SW480 (cell line): ENCODE data around the gene TCERG1L.
"Not testable (repeated sequence)": the region's sequence is repeated elsewhere in the genome, so short reads cannot be mapped to it uniquely, and the experiment has no call there.

Experiments
- DNase-seq: peaks from one replicate; pipeline ENCODE4 v3.0.0-alpha.2; 2016; ENCODE audit warnings: low spot score

Gene TCERG1L, protein sequence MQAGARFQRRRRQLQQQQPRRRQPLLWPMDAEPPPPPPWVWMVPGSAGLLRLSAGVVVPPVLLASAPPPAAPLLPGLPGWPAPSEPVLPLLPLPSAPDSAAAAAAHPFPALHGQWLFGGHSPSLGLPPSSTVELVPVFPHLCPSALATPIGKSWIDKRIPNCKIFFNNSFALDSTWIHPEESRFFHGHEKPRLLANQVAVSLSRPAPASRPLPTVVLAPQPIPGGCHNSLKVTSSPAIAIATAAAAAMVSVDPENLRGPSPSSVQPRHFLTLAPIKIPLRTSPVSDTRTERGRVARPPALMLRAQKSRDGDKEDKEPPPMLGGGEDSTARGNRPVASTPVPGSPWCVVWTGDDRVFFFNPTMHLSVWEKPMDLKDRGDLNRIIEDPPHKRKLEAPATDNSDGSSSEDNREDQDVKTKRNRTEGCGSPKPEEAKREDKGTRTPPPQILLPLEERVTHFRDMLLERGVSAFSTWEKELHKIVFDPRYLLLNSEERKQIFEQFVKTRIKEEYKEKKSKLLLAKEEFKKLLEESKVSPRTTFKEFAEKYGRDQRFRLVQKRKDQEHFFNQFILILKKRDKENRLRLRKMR

DNA sequence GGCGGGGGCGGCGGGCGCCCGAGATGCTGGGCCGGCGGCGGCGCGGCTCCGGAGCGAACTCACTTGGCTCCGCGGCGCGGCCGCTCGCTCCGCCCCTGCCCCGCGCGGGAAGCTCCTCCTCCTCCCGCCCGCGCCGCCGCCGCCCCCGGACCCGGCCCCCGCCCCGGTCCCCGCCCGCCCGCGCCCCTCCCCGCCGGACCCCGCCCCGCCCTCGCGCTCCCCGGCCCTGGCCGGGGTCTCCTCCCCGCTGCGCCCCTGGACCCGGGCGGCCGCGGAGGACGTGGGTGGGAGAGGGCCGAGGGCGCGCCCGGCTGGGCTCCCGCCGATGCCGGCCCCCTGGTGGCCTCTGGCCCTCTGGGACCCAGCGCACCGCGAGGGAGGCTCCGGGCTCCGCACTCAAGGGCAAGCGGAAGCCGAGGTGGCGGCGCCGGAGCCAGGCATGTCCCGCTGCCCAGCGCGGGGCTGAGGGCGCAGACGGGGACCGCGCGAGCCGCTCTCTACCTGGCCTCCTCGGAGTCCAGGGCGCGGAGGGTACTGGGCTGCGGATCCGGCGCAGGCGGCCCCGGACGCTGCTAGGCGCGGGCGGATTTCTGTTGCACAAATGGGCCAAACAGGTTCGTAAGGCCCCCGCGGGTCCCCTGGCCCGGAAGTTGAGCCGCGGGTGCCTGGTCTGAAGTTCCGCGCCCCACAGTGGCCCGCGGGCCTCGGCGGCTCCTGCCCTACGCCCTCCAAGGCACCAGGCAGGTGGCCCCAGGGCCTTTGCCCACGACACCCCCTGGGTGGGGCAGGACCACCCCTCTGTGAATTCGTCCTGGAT, at the start of gene TCERG1L:
Gene TCERG1L, minus strand, starts transcription at position 61 of the 817 bp plus-strand sequence. CDS start 86 bp downstream, outside the sequence.
- DNase-seq = no peak

DNA sequence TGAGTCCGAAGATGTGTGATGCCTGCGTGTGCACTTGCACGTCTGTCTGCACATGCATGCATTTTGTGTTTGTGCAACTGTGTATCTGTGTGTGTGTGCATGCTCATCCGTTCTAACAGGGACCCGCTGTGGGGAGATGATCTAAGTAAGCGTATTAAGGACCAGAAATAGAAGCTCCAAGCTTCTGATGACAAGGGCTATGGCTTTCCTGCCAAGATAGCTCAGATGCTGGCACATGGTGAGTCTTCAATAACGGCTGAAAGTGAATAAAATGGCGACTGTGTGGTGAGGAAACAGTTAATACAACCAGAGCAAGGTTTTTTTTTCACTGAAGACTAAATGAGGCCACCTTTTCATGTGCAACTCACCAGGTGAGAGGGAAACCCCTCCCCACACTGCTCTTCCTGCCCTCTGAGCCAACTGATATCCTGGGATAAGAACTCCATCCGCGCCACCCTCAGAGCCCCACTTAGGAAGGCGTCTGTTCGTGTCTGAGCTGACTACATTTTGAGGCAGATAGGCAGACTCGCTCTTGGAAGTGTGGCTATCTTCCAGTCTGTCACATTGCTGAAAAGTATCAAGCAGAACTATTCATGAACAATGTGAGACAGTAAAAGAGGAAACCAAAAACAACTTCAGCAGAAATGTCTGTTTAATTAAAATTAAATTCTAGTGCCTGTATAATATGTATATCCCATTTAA, 47.4 kb upstream of the TCERG1L start:
- DNase-seq = no peak

DNA sequence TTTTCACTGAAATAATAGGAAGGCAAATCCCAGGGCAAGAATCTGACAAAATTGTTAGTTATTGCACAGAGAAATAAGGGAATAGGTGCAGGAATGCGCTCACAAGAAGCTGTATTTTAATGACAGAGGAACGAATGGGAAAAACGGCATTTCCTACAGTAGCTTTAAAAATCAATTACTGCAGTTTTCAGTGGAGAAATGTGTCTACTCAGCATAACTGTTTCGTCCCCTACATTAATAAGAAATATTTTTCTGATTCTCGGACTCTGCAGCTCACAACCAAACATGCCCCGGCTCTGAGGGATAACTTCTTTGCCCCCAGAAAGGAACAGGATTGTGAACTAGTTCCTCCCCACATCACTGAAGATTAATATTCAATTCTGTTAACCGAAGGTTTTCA, 44.9 kb upstream of the TCERG1L start:
- no peak for DNase-seq

DNA sequence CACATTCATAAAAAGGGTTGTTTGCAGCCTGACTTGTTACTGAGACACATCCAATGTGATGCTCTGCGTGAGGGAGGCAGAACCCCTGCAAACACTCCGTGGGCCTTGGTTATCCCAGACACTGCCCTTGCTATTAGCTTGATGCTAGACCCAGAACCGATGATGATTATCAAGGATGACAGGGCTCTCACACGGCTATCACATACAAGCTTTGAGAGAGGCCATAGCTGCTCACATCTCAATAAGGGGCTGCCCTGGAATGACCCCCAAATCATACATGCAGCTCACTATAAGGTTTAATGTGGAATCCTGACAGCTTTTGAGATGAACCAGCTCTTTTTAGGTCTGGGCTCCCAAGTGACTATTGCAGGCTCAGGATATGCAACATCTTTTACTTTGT, 44.4 kb upstream of the TCERG1L start:
- DNase-seq = no peak

DNA sequence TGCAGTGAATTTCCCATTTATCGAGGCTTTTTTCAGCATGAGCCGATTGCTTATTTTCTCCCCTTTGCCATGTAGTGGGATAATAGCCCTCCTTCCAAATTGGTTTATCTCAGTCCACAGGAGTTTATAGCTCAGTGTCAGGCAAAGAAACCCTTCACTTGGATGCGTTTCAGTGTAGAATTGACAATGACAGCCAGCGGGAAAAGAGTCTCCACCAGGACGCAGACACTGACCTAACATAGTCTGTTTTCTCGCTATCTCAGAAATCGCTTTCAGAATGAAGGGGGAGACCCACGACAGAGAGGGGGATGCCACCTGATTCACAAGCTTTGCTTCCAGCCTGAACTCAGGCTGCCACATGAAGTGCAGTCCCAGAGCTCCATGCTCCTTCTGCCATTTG, 43.5 kb upstream of the TCERG1L start:
- DNase-seq = no peak

DNA sequence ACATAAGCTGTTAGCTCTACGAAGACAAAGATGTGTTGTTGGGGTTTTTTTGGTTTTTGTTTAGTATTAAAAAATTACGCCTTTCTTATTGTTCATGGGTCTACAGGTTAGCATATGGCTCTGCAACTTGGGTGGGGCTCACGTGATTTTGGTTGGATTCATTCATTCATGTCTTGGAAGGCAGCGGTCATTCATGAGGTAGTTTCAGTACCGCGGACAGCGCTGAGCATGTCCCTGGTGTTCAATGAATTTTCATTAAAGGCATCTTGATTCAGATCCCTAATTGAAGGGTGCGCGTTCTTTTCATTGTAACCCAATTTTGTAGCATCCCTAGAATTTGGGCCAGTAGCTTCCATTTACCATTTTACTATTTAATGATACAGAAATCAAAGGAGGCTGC, 42.9 kb upstream of the TCERG1L start:
- DNase-seq = no peak

DNA sequence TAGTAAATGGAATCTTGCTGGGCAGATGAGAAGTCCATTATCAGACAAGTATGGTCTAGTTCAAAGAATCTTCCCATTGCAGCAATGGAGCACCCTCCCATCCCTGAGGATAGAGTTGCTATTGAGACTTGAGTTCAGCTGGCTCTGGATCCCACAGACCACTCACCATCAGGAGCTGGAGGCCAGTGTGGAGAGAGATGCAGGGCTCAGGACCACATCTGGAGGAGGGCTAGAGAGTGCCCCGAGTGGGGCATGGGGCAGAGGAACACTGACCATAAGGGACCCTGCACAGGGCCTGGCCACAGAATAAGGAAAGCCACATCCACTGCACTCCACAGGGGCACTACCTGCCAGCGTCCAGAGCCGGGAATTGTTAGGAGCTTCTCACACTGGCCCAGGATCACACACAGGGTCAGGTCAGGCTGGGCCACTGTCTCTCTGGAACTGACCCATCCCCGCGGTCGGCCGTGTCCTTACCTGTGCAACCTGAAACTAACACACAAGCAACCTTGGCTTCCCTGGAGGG, 41.3 kb upstream of the TCERG1L start:
- DNase-seq = no peak

DNA sequence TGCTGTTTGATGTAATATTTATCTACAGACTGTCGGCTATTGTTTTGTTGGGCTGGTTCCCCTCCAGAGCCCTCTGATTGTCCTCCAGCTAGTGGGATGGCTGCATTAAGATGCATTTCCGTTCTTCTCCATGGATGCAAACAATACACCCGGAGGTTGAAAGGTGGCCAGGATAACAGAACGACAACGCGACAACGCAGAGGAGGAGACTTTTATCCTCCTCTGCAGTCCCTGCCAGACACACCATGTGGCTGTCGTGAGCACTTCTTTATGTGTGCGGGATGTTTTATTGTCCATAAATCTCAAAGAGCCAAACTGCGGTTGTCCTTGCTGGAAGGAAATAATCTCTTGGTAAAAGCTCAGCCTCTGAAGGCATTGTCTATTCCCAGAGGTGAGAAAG, 39.1 kb upstream of the TCERG1L start:
- DNase-seq = no peak

DNA sequence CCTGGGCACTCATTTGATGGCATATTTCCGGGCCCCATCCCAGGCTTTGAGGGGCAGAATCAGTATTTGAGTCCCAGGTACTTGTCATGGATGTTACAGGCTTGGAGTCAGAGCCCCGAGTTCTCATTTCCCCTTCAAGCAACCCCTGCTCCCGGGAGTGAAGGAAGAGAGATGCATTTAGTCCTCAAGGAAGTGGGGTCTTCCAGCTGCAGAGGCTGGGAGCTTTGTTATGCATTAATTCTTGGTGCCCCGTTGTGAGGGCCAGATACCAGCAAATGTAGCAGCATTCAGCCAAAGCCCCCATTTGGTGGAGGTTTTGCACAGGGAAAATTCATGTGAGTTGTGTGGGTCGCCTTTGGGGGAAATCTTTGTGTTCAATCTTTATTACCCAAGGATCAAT, 38.7 kb upstream of the TCERG1L start:
- no peak for DNase-seq

DNA sequence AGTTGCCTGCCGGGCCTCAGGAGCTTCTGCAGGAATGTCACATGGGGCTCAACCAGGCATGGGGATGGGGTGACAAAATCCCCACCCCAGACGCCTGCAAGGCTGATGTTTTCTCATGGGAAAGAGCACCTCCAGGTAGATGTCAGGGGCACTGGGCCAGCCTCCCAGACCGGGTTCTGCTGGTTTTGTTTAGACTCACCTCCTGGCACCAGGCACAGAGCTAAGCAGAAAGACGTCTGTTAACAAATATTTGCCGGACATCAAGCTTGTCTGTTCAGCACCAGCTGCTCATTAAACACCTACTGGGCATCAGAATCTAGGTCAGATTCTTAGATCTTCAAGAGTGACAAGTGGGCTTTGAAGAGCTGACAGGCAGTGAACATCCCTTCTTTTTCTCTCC, 34.9 kb upstream of the TCERG1L start:
- no peak for DNase-seq

DNA sequence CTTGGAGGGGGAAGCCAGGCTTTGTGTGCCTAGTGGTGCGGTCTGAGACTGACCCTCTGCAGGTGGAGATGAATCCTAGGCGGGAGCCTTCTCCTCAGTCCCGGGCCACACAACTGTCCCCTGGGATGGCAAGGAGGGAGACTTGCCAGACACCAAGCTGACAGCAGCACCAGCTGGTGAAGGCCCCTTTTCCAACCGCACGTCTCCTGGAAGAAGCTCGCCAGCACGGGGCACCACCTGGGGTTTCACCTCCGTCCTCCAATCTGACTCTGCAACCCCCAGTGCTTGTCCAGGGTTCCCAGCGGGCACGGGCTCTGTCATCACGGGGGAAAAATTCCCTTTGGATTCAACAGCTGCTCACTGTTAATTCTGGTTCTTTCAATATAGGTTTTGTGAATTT, 34.2 kb upstream of the TCERG1L start:
- DNase-seq = no peak

DNA sequence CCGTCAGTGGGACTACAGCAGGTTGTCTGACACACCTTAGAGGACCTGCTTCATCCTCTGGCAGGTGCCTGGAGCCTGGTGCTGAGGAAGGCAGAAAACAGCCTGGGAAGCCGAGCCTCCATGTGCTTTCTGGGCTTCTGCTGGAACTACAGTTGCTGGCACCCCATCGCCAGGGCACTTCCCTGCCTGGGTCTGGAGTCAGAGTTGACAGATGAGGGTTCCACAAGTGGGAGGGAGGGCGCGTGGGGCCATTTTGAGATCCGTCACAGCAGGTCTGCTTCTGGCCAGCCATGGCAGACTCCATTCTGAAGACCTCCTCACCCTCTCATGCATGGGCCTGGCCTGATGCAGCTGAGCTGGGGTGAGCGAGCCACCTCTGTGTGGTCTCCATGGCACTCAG, 33.2 kb upstream of the TCERG1L start:
- no peak for DNase-seq

DNA sequence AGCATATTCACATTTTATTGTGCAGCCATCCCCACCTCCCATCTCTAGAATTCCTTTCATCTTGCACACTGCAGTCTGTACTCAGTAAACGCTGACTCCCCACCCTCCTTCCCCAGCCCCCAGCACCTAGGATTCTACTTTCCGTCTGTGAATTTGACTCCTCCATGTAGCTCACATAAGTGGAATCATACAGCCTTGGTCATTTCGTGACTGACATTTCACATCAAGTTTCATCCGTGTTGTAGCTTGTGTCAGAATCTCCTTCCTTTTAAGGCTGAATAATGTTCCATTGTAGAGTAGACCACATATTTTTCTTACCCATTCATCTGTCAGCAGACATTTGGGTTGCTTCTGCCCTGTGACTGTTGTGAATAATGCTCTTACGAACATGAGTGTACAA, 26.2 kb upstream of the TCERG1L start:
- no peak for DNase-seq

DNA sequence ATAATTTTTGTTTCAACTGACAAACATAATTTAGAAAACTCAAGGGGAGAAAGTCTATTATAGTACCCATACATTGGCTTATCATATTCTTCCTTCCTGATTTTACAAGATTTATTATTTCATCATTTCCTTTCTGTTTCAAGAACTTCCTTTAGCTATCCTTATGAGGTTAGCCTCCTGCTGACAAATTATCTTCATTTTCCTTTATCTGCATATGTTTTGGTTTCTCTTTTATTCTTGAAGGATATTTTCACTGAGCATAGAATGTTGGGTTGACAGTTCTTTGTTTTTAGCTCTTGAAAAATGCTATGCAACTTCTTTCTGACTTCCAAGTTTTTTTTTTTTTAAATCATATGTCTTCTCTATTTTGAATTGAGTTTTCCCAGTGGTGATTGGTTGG, 21.3 kb upstream of the TCERG1L start:
- DNase-seq = no peak

DNA sequence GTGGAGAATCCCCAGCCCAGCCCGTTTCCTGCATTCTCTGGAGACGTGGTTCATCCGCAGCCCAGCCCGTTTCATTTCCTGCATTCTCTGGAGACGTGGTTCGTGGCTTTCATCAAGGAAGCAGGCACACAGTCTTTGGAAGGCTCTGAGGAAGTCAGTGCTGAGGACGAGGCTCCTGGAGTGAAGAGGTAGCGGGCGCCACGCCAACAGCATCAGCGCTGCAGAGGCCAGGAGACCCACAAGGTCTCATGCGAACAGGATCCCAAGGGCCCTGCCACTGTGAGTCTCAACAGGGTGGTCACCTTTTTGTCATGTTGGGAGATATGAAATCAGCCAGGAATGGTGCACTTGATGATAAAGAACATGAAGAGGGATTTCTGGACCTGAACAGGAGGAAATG, 12.4 kb upstream of the TCERG1L start:
- DNase-seq = no peak

DNA sequence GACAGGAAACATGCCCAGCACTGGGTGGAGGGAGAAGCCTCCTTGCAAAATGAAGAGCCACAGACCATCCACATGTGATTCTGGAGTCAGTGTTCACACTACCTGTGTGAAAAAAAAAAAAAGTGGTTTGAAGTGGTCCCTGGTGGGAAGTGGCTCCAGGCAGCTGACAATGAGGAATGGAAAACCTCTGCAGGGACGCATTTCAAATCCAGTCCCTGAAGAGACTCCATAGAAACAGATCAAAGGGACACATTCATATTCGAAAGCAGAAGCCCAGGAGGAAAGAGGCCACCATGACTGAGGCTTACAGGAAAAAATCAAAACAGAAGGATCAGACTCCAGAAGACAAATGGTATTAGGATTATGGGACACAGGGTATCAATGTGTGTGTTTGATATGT, 11.5 kb upstream of the TCERG1L start:
- no peak for DNase-seq

DNA sequence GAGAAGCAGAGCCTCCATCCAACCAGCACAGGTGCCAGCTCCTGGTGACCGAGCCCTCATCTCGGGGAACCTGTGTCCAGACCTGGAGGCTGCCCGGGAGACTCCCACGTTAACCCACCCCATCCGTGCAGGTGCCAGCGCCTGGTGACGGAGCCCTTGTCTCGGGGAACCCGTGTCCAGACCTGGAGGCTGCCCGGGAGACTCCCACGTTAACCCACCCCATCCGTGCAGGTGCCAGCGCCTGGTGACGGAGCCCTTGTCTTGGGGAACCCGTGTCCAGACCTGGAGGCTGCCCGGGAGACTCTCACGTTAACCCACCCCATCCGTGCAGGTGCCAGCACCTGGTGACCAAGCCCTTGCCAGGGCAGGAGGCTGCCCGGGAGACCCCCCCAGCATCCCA, 11.1 kb upstream of the TCERG1L start:
- not testable (repeated sequence) for DNase-seq

DNA sequence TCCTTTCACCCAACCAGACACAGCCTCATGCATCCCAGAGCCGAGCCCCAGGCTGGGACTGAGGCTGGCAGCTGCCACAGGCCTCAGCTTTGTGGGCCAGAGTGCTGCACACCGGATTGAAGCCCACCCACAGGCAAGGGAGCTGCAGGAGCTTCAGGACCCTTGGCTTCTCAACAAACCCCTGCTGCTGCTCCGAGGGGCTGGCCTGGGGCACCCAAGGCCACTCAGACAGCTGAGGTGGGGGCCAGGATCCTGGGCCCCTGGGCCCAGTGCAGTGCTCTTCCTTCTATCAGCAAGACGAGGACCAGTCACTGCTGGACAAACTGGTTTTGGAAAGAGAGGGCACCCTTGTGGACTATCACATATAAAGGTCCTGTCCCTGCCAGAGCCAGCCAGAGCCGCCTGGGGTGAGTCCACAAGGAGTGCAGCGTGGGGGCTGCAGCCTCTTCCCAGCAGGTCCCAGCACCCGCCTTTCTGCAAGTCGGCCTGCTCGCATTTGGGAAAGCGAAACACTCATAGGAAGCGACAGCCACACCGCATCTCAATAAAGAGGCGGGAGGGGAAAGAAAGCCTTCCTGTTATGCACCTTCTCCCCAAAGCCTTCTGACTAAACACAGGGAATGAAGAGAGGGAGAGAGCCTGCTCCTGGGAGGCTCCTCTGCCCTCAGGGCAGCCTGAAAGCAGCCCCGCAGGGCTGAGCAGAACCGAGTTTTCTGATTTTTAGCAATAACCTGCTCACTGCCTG, 9.5 kb upstream of the TCERG1L start:
- no peak for DNase-seq

DNA sequence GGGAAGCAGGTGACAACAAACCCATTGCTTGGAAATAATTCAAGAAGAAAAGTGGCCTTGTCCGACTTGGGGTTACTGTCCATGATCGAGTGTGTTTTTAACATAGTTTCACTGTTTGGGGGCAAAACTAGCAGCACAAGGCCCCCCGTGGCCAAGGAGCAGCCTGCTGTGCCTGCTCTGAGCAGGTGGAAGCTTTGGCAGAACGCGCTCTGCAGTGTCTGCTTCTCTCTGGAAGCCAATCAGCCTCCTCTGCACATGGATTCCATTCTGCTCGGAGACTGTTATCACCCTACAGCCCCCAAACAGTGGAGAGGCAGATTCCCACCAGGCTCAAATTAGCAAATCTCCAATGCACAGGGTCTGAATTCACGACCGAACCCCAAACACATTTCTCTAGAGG, 7.3 kb upstream of the TCERG1L start:
- DNase-seq = no peak

DNA sequence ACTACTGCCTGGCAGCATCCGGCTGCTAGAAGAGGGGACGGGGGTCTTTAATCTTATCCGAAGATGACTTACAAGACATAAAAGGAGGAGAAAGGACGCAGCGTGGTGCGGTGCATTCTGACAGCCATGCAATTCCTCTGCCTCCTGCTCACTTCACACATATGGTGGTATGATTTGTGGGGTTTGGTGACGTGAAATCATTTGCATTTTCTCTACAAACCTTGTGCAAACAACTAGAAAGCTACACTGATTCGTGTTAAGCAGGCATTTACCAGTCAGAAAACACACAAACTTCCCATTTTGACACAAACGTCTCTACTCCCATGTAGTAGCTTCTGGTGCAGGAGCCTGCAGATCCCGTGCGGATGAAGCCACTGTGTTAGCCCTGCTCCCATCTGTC, 6.8 kb upstream of the TCERG1L start:
- DNase-seq = no peak

DNA sequence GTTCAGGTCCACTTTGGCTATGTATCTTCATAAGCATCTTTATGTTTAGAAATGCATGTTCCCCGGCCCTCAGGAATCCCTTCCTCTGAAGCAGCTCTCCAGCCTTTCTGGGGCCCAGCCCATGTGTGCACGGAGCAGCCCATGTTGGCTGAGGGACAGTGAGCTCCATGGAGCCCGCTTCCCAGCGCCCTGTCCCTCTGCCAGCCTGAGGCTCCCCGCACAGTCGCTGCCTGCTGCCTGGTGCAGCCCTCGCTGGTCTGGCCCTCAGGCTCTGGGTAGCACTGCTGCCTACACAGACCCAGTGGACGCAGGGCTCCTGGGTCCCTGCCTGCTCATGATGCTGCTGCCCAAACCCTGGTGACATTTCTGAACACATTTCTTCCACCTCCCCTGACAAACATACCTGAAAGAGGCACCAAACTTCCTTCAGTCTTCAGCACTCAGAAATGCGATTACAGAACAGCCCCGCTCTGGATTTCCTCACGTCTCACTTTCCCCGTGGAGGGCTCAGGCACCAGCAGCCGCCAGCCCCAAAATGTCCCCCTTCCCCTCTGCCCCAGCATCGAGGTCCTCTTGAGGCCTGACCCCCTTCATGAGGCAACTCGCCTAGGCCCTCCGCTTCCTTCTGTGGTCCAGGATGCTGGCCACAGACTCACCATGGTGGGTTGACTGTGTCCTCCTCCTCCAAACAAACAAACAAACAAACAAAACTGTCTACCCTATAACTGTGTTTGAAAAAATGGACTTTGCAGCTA, 5.0 kb upstream of the TCERG1L start:
- DNase-seq = no peak
